DMS53 (cell line): ENCODE data around the gene SIK3.

Experiments
- DNase-seq: peaks from one replicate; lab custom pipeline; 2025; lab: John Stamatoyannopoulos, UW

The SIK3 gene

GRCh38 chr11:117110294-117110950, 12.2 kb upstream of the SIK3 start:
- DNase-seq, result no peak

DNA sequence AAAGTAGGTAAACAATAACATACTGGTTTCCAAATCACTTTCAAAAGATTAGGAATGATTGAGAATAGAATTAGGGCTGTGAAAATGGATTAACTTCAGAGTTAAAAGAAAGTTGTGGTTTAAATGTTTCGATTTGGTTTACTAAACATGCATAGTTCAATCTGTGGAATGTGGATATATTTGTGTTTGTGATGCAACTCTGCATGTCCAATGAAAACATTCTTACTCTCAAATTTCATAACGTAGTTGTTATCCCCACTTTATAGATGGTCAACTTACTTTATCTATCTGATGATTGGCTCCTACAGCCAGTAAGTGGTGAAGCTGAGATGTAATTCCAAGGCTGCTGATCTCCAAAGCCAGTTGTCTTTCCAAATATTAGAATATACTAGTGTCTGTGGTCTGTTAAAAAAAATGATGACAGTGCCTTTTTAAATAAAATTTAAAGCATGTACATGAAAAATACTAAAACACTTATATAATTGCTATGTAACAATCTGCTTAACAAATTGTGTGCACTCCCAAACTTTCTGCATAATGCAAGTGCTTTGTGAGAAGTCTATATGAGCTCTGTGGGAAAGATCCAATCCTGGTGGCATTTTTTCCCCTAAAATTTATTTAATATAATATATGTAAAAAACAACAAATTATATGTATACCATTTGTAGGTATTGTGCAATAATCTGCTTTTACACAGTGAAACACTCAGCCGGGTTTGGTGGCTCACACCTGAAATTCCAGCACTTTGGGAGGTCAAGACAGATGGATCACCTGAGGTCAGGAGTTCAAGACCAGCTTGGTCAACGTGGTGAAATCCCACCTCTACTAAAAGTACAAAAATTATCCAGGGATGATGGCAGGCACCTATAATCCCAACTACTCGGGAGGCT, 9.7 kb upstream of the SIK3 start:
- DNase-seq, result no peak

DNA sequence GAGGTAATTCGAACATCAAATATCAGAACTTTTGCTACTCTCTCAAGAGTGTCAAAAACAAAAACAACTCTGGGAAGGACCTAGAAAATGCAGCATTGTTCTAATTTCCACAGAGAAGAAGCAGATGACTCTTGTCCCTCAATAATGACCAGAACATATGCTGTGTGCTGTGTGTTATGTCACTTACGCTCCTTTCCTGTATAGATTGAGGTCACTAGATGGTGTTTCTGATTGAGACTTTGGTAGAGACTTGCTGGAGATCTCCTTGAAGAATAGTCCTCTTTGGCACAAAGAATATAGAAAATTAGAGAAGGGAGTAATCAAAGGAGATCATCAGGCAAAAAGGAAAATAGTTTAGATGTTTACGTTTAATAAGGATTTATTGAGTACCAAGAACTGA, 2.3 kb upstream of the SIK3 start:
- no peak for DNase-seq

DNA sequence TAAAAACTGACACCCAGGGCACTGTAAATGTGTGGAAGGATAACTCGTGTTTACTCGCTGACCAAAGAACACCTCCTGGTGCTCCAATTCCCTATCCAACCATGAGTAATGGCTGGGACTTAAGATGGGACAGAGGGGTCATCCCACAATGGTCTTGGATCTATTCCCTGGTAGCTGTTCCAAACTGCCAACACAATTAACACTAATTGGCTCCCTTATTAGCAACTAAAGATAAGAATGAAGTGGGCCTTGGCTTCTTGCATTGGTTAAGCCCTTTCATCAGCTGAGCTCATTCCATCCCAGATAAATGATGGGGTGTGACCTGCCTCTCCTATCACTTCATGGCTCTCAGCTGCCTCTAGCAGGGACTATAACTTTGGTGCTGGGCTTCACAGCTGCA, 1.5 kb upstream of the SIK3 start:
- peak; percentile 35 for DNase-seq

GRCh38 chr11:117097389-117098268, 599 bp downstream of the SIK3 start:
- DNase-seq, result peak; percentile 71

- peak; percentile 38 for DNase-seq
Measured at GRCh38 chr11:117097014-117097388, 1.2 kb downstream of the SIK3 start.

GRCh38 chr11:117096201-117096991, 1.8 kb downstream of the SIK3 start:
- DNase-seq, result peak; percentile 48

DNA sequence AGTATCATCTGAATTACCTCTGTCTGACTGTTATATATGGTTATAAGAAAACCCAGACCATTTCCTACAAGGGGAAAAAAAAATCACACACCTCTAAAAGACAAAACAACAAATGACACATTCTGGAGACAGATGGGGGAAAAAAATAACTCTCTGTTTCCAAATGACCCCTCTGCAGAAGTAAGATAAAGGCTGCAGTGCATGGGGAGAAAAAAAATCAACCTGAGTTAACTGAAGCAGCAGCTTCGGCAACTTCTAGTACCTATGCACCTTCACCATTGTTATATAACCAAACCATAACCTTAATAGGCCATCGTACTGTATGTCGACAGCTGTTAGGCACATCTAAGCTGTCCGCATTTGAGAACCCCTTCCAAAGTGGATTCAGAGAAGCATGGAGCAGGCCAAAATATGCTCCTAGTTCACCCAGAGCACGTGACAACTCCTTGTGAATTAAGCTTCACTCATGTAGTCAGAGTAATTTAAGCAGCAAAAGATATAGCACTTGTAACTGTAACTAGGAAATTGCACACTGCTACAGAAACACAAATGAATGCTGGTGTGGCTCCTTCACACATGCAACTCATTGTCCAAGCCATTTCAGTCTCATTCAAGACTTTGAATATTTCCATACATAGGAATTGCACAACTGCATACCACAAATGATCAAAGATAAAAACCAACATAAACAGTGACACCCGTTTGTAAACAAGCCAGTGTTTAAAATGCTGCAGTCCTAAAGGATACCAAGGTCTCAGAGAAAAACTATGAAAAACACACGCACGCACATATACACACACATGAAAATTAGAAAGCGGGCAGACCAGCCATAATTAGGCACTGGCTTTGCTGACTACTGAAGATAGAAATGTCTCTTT, 2.7 kb downstream of the SIK3 start:
- no peak for DNase-seq

DNA sequence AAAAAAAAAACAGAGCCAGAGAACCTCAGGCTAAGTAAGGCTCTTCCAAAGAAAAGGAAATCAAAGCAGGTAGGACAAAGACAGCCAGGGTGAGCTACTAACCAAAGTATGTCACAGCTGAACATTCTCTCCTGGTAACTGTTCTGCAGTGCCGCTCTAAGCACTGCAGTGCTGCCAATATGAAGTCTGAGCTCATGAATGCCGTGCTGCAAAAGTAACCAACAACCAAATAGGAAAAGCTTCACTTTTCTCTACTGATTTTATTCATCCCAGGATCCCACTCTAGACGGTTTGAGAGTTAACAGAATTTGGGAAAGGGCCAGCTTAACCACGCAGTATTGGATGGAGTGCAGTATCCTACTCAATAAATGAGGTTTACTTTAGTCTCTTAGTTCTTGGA, 3.5 kb downstream of the SIK3 start:
- no peak for DNase-seq

GRCh38 chr11:117092951-117093590, 5.2 kb downstream of the SIK3 start:
- no peak for DNase-seq

DNA sequence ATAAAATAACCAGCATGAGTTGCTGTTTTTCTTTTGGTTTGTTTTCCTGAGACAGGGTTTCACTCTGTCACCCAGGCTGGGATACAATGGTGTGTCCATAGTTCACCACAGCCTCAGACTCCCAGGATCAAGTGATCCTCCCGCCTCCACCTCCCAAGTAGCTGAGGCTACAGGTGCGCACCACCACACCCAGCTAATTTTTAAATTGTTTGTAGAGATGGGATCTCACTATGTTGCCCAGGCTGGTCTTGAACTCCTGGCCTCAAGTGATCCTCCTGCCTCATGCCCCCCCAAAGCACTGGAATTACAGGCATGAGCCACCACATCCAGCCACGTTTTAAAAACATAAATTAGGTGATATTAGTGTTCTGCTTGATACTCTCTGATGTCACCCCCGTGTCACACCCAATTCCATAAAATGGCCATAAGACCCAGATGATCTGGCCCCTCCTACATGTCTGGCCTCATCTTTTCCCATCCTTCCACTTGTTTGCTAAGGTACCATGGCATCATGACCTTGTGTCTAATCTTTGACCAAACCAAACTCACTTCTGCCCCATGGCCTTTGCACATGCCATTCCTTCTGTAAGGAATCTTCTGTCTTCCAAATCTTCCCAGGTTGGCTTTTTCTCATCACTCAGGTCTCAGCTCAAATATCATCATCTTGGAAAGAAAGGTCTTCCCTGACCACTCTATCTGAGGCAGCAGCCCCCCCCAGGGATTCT, 6.3 kb downstream of the SIK3 start:
- no peak for DNase-seq

GRCh38 chr11:117090111-117090706, 8.0 kb downstream of the SIK3 start:
- DNase-seq, result no peak

GRCh38 chr11:117089685-117090084, 8.5 kb downstream of the SIK3 start:
- DNase-seq, result no peak

DNA sequence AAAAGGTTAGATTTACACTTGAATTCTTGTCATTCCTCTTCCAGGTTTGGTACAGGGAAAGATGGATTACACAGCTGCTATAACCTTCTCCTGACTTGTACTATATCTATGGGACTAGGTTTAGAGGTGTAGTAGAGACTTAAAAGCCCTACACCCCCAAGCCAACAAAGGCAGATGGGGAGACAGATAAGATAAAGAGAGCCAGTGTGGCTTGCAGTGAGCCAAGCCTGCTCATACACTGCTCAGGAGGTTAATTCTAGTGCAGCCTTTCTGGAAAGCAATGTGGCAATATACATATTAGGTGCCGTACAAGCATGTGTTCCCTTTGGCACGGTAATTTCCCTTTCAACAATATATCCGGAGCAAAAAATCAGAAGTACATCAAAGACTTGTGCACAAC, 10.8 kb downstream of the SIK3 start:
- DNase-seq, result no peak

GRCh38 chr11:117084992-117085391, 13.2 kb downstream of the SIK3 start:
- DNase-seq, result no peak

DNA sequence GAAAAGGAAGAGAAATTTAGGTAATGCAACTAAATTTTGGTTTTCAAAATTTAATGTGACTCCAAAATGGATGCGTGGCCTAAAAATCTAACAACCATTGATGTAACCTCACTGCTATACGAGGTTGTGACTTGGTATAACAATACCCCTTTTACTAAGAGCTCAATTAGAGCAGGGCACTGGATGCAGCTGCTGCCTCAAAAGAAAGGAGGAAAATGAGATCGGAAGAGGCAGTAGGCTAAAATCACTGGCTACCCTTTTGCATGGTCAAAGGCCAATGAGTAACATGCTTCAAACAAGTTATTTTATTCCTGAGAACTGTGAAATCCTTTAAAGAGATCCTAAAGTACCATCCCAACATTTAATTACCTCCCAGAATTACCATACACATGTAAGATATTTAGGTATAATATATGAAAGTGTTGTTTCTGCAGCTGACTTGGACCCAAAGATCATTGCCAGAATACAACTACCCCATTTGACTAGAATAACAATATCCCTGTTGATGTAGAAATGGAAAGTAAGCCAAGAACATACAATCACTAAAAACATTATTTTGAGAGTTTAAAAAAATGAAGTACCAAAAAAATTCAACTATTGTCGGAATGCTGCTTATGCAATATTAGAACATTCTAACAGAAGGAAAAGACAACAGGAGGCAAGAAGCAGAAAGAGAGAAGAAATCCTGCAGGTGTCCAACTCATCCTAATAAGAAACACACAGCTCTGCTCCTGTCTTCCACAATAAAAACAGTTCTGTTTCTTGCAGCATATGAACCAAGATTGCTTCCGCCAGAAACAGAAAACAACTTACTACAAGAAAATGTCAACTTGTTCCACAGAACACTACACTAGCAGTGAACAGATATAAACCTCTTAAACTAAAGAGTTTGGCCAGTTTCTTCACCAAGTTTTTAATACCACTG, 15.0 kb downstream of the SIK3 start:
- no peak for DNase-seq

DNA sequence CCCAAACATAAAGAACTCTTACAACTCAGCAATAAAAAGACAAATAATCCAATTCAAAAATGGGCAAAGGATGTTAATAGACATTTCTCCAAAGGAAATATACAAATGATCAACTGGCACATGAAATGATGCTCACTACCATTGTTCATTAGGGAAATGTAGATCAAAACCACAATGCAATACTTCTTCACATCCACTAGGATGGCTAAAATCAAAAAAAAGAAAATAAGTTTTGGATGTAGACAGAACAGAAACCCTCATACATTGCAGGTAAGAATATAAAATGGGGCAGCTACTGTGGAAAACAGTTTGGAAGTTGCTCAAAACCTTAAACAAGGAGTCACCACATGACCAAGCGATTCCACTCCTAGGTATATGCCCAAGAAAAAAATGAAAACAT, 16.3 kb downstream of the SIK3 start:
- DNase-seq, result no peak

DNA sequence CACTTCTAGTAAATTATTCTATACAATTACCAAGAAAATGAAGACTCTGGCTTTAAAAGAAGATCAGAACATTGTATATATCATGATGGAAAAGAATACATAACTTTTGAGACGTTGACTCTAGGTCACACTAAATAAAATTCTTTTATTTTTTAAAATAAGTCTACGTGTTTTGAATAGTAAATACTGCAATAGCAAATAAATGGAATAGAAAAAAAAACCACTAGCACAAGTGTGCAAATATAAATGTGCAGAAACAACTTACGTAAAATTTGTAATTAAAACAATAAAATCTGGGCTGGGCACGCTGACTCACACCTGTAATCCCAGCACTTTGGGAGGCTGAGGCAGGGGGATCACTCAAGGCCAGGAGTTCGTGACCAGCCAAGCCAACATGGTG, 17.9 kb downstream of the SIK3 start:
- DNase-seq, result no peak
